GM23338 (cell line): ENCODE data around the gene TGIF1. TPM values are rescaled to one million over a fixed set of nuclear protein-coding genes. Genes with fewer than 3 reads are reported as not detected.

Experiments used
- CREB1 ChIP-seq: fragments of 250-450 bp; sonication (Bioruptor Pico); IDR thresholded peaks from 2 replicates; pipeline ENCODE4 v1.5.0; 2020; ENCODE audit warnings: low read depth, mild to moderate bottlenecking, moderate library complexity
- EZH2phosphoT487 ChIP-seq: fragments of 200-600 bp; sonication (generic); IDR thresholded peaks from one replicate; pipeline ENCODE4 v1.8.1; 2018; ENCODE audit warnings: antibody characterized with exemption; ENCODE audit not compliant: unreplicated experiment
- JUNB ChIP-seq: IDR thresholded peaks from one replicate; pipeline ENCODE4 v1.6.1; 2016; ENCODE audit warnings: antibody characterized with exemption; ENCODE audit not compliant: unreplicated experiment
- NANOG ChIP-seq: IDR thresholded peaks from 2 replicates; pipeline ENCODE4 v1.6.1; 2016; ENCODE audit warnings: antibody characterized with exemption, borderline replicate concordance
- POLR2AphosphoS5 ChIP-seq: IDR thresholded peaks from 2 replicates; pipeline ENCODE4 v1.6.1; 2016; ENCODE audit warnings: antibody characterized with exemption, low read depth
- ZNF114 ChIP-seq: fragments of 250-450 bp; sonication (Bioruptor Pico); IDR thresholded peaks from 2 replicates; pipeline ENCODE4 v1.5.0; 2020; ENCODE audit warnings: mild to moderate bottlenecking, moderate library complexity
- polyA plus RNA-seq: library from polyadenylated mRNA; unstranded; fragments of >200 nt; fragmentation: Nextera tagmentation; extraction: Ambion mirVana; gene quantifications from 2 replicates; pipeline ENCODE4 v1.2.1, GENCODE V29; 2016
- total RNA-seq: library from RNA; depleted of rRNA; stranded (reverse); fragments of >200 nt; shearing (Covaris generic); gene quantifications from 2 replicates; pipeline ENCODE4 v1.2.3, GENCODE V29; 2014
- TF ChIP-seq, protein P1 (sequence below): fragments of 250-450 bp; sonication (Bioruptor Pico); IDR thresholded peaks from 2 replicates; pipeline ENCODE4 v1.5.0; 2020; ENCODE audit warnings: mild to moderate bottlenecking, moderate library complexity
- TF ChIP-seq, protein P2 (sequence below): IDR thresholded peaks from one replicate; pipeline ENCODE4 v1.6.1; 2018; ENCODE audit warnings: antibody characterized with exemption; ENCODE audit not compliant: unreplicated experiment
- TF ChIP-seq, protein P3 (sequence below): IDR thresholded peaks from 2 replicates; pipeline ENCODE4 v1.6.1; 2016; ENCODE audit warnings: antibody characterized with exemption
- TF ChIP-seq, protein P4 (sequence below), 2 experiments: fragments of 200-600 bp in 1 of 2; sonication (generic) in 1 of 2; conservative IDR thresholded peaks; 2 replicates each; pipeline versions ENCODE4 v1.5.1 to v1.6.1; 2016 to 2017; ENCODE audit warnings: antibody characterized with exemption in 2 of 2, low read depth in 2 of 2, mild to moderate bottlenecking in 2 of 2, moderate library complexity in 1 of 2

Gene TGIF1
- total and polyA plus RNA-seq, 2 experiments from 2014 or later: 294 to 316 TPM

DNA sequence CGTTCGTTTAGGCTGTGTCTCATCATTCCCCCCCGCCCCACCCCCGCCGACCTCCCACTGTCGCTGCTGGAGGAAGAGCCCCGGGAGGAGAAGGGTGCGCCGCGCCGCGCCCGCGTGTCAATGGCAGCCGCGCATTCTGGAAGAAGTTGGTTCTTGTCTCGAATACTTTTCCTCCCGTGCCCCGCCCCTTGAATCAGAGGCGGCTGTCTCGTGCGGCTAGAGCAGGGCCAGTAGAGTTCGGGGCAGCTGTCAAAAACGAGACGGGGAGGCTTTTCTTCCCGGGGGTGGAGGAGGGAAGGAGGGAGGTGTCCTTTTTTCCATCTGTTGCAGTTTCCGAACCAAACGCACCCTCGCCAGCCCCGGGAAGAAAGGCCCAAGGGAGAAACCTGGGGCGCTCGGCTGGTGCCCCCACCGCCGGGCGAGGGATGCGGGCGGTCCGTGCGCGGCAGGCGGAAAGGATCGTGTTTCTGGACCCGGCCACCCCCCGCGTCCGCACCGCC, 410 bp upstream of the TGIF1 start (continued):
- TF ChIP-seq, protein P1, sequence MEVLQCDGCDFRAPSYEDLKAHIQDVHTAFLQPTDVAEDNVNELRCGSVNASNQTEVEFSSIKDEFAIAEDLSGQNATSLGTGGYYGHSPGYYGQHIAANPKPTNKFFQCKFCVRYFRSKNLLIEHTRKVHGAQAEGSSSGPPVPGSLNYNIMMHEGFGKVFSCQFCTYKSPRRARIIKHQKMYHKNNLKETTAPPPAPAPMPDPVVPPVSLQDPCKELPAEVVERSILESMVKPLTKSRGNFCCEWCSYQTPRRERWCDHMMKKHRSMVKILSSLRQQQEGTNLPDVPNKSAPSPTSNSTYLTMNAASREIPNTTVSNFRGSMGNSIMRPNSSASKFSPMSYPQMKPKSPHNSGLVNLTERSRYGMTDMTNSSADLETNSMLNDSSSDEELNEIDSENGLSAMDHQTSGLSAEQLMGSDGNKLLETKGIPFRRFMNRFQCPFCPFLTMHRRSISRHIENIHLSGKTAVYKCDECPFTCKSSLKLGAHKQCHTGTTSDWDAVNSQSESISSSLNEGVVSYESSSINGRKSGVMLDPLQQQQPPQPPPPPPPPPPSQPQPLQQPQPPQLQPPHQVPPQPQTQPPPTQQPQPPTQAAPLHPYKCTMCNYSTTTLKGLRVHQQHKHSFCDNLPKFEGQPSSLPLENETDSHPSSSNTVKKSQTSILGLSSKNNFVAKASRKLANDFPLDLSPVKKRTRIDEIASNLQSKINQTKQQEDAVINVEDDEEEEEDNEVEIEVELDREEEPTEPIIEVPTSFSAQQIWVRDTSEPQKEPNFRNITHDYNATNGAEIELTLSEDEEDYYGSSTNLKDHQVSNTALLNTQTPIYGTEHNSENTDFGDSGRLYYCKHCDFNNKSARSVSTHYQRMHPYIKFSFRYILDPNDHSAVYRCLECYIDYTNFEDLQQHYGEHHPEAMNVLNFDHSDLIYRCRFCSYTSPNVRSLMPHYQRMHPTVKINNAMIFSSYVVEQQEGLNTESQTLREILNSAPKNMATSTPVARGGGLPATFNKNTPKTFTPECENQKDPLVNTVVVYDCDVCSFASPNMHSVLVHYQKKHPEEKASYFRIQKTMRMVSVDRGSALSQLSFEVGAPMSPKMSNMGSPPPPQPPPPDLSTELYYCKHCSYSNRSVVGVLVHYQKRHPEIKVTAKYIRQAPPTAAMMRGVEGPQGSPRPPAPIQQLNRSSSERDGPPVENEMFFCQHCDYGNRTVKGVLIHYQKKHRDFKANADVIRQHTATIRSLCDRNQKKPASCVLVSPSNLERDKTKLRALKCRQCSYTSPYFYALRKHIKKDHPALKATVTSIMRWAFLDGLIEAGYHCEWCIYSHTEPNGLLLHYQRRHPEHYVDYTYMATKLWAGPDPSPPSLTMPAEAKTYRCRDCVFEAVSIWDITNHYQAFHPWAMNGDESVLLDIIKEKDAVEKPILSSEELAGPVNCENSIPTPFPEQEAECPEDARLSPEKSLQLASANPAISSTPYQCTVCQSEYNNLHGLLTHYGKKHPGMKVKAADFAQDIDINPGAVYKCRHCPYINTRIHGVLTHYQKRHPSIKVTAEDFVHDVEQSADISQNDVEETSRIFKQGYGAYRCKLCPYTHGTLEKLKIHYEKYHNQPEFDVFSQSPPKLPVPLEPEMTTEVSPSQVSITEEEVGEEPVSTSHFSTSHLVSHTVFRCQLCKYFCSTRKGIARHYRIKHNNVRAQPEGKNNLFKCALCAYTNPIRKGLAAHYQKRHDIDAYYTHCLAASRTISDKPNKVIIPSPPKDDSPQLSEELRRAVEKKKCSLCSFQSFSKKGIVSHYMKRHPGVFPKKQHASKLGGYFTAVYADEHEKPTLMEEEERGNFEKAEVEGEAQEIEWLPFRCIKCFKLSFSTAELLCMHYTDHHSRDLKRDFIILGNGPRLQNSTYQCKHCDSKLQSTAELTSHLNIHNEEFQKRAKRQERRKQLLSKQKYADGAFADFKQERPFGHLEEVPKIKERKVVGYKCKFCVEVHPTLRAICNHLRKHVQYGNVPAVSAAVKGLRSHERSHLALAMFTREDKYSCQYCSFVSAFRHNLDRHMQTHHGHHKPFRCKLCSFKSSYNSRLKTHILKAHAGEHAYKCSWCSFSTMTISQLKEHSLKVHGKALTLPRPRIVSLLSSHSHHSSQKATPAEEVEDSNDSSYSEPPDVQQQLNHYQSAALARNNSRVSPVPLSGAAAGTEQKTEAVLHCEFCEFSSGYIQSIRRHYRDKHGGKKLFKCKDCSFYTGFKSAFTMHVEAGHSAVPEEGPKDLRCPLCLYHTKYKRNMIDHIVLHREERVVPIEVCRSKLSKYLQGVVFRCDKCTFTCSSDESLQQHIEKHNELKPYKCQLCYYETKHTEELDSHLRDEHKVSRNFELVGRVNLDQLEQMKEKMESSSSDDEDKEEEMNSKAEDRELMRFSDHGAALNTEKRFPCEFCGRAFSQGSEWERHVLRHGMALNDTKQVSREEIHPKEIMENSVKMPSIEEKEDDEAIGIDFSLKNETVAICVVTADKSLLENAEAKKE (CRISPR knock-in tag): no peak
- TF ChIP-seq, protein P2, sequence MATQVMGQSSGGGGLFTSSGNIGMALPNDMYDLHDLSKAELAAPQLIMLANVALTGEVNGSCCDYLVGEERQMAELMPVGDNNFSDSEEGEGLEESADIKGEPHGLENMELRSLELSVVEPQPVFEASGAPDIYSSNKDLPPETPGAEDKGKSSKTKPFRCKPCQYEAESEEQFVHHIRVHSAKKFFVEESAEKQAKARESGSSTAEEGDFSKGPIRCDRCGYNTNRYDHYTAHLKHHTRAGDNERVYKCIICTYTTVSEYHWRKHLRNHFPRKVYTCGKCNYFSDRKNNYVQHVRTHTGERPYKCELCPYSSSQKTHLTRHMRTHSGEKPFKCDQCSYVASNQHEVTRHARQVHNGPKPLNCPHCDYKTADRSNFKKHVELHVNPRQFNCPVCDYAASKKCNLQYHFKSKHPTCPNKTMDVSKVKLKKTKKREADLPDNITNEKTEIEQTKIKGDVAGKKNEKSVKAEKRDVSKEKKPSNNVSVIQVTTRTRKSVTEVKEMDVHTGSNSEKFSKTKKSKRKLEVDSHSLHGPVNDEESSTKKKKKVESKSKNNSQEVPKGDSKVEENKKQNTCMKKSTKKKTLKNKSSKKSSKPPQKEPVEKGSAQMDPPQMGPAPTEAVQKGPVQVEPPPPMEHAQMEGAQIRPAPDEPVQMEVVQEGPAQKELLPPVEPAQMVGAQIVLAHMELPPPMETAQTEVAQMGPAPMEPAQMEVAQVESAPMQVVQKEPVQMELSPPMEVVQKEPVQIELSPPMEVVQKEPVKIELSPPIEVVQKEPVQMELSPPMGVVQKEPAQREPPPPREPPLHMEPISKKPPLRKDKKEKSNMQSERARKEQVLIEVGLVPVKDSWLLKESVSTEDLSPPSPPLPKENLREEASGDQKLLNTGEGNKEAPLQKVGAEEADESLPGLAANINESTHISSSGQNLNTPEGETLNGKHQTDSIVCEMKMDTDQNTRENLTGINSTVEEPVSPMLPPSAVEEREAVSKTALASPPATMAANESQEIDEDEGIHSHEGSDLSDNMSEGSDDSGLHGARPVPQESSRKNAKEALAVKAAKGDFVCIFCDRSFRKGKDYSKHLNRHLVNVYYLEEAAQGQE: no peak
- TF ChIP-seq JUNB (no peak), POLR2AphosphoS5 (no peak), CREB1 (CRISPR knock-in tag) (no peak), EZH2phosphoT487 (no peak), NANOG (no peak), ZNF114 (no peak)
- TF ChIP-seq, protein P3, sequence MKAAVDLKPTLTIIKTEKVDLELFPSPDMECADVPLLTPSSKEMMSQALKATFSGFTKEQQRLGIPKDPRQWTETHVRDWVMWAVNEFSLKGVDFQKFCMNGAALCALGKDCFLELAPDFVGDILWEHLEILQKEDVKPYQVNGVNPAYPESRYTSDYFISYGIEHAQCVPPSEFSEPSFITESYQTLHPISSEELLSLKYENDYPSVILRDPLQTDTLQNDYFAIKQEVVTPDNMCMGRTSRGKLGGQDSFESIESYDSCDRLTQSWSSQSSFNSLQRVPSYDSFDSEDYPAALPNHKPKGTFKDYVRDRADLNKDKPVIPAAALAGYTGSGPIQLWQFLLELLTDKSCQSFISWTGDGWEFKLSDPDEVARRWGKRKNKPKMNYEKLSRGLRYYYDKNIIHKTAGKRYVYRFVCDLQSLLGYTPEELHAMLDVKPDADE: no peak
- TF ChIP-seq, protein P4, sequence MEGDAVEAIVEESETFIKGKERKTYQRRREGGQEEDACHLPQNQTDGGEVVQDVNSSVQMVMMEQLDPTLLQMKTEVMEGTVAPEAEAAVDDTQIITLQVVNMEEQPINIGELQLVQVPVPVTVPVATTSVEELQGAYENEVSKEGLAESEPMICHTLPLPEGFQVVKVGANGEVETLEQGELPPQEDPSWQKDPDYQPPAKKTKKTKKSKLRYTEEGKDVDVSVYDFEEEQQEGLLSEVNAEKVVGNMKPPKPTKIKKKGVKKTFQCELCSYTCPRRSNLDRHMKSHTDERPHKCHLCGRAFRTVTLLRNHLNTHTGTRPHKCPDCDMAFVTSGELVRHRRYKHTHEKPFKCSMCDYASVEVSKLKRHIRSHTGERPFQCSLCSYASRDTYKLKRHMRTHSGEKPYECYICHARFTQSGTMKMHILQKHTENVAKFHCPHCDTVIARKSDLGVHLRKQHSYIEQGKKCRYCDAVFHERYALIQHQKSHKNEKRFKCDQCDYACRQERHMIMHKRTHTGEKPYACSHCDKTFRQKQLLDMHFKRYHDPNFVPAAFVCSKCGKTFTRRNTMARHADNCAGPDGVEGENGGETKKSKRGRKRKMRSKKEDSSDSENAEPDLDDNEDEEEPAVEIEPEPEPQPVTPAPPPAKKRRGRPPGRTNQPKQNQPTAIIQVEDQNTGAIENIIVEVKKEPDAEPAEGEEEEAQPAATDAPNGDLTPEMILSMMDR (conservative IDR thresholded peaks at IDR 0.05; ENCODE audit: low read depth in 2 of 2): no peak
